GM23338 (cell line): Measurements from ENCODE around the gene PHKG1. TPM values are rescaled to one million over a fixed set of nuclear protein-coding genes. Genes with fewer than 3 reads are reported as not detected.
"Not testable (repeated sequence)": the region's sequence is repeated elsewhere in the genome, so short reads cannot be mapped to it uniquely, and the experiment has no call there.

Experiments used
- ATAC-seq: fragments of 200-7000 bp; cut with Tn5 transposase; 3 replicates; pipeline ENCODE4 v1.9.1; 2020
- DNase-seq: peaks from one replicate; pipeline ENCODE4 v3.0.0-alpha.2; 2015; ENCODE audit warnings: low spot score
- H2AFZ ChIP-seq: fragments of 200-600 bp; sonication (generic); 2 replicates; pipeline ENCODE4 v1.8.0; 2016; ENCODE audit warnings: antibody characterized with exemption, mild to moderate bottlenecking, moderate library complexity
- H3F3A ChIP-seq: fragments of 200-600 bp; sonication (generic); replicated peaks from 2 replicates; pipeline ENCODE4 v1.8.0; 2017; ENCODE audit warnings: antibody characterized with exemption, mixed run types, low read depth
- H3K27ac ChIP-seq: fragments of 200-600 bp; sonication (generic); 2 replicates; pipeline ENCODE4 v1.6.1; 2016; ENCODE audit warnings: low read depth
- H3K27me3 ChIP-seq: fragments of 200-600 bp; sonication (generic); 2 replicates; pipeline ENCODE4 v1.8.0; 2016; ENCODE audit warnings: mild to moderate bottlenecking, mixed run types, moderate library complexity; ENCODE audit not compliant: insufficient read depth
- H3K36me3 ChIP-seq: fragments of 200-600 bp; sonication (generic); 2 replicates; pipeline ENCODE4 v1.8.0; 2016; ENCODE audit warnings: mild to moderate bottlenecking; ENCODE audit not compliant: insufficient read depth
- H3K4me1 ChIP-seq: fragments of 200-600 bp; sonication (generic); 2 replicates; pipeline ENCODE4 v1.8.0; 2016; ENCODE audit warnings: mild to moderate bottlenecking, moderate library complexity; ENCODE audit not compliant: insufficient read depth
- H3K4me2 ChIP-seq: fragments of 200-600 bp; sonication (generic); 2 replicates; pipeline ENCODE4 v1.7.1; 2017; ENCODE audit warnings: mixed run types
- H3K4me3 ChIP-seq: fragments of 200-600 bp; sonication (generic); 2 replicates; pipeline ENCODE4 v1.6.1; 2016; ENCODE audit warnings: mixed run types
- H3K79me2 ChIP-seq: fragments of 200-600 bp; sonication (generic); replicated peaks from 2 replicates; pipeline ENCODE4 v1.8.0; 2017; ENCODE audit warnings: mild to moderate bottlenecking; ENCODE audit not compliant: insufficient read depth
- H3K9me2 ChIP-seq: fragments of 200-600 bp; sonication (generic); 2 replicates; pipeline ENCODE4 v1.8.0; 2017; ENCODE audit not compliant: insufficient read depth
- H4K20me1 ChIP-seq: fragments of 200-600 bp; sonication (generic); replicated peaks from 2 replicates; pipeline ENCODE4 v1.8.0; 2017; ENCODE audit warnings: mild to moderate bottlenecking; ENCODE audit not compliant: insufficient read depth
- H3K27ac Mint-ChIP-seq: 2 replicates; pipeline ENCODE4 v1.8.0; 2020; ENCODE audit warnings: inconsistent platforms, mild to moderate bottlenecking, moderate library complexity, mixed read lengths
- H3K27me3 Mint-ChIP-seq: 3 replicates; pipeline ENCODE4 v1.8.0; 2022; ENCODE audit warnings: low read depth, mild to moderate bottlenecking, moderate library complexity, mixed read lengths, inconsistent platforms; ENCODE audit not compliant: insufficient read depth, poor library complexity
- H3K36me3 Mint-ChIP-seq: 3 replicates; pipeline ENCODE4 v1.8.0; 2021; ENCODE audit warnings: low read depth, mild to moderate bottlenecking, inconsistent platforms, moderate library complexity, mixed read lengths
- H3K4me1 Mint-ChIP-seq: 3 replicates; pipeline ENCODE4 v1.8.0; 2020; ENCODE audit warnings: mild to moderate bottlenecking, inconsistent platforms, mixed read lengths
- H3K4me3 Mint-ChIP-seq: 3 replicates; pipeline ENCODE4 v1.8.0; 2021; ENCODE audit warnings: moderate library complexity, mild to moderate bottlenecking, inconsistent platforms, mixed read lengths
- H3K9me3 Mint-ChIP-seq: 3 replicates; pipeline ENCODE4 v1.8.0; 2020; ENCODE audit warnings: moderate library complexity, mild to moderate bottlenecking, inconsistent platforms, mixed read lengths
- POLR2AphosphoS5 ChIP-seq: IDR thresholded peaks from 2 replicates; pipeline ENCODE4 v1.6.1; 2016; ENCODE audit warnings: antibody characterized with exemption, low read depth
- polyA plus RNA-seq: library from polyadenylated mRNA; unstranded; fragments of >200 nt; fragmentation: Nextera tagmentation; extraction: Ambion mirVana; gene quantifications from 2 replicates; pipeline ENCODE4 v1.2.1, GENCODE V29; 2016
- total RNA-seq: library from RNA; depleted of rRNA; stranded (reverse); fragments of >200 nt; shearing (Covaris generic); gene quantifications from 2 replicates; pipeline ENCODE4 v1.2.3, GENCODE V29; 2014
- TF ChIP-seq, protein P1 (sequence below): IDR thresholded peaks from one replicate; pipeline ENCODE4 v1.6.1; 2018; ENCODE audit warnings: antibody characterized with exemption; ENCODE audit not compliant: unreplicated experiment
- TF ChIP-seq, protein P2 (sequence below): fragments of 250-450 bp; sonication (Bioruptor Pico); IDR thresholded peaks from 2 replicates; pipeline ENCODE4 v1.5.0; 2020; ENCODE audit warnings: mild to moderate bottlenecking, moderate library complexity

Gene PHKG1
- total and polyA plus RNA-seq, 2 experiments from 2014 or later = not detected

DNA sequence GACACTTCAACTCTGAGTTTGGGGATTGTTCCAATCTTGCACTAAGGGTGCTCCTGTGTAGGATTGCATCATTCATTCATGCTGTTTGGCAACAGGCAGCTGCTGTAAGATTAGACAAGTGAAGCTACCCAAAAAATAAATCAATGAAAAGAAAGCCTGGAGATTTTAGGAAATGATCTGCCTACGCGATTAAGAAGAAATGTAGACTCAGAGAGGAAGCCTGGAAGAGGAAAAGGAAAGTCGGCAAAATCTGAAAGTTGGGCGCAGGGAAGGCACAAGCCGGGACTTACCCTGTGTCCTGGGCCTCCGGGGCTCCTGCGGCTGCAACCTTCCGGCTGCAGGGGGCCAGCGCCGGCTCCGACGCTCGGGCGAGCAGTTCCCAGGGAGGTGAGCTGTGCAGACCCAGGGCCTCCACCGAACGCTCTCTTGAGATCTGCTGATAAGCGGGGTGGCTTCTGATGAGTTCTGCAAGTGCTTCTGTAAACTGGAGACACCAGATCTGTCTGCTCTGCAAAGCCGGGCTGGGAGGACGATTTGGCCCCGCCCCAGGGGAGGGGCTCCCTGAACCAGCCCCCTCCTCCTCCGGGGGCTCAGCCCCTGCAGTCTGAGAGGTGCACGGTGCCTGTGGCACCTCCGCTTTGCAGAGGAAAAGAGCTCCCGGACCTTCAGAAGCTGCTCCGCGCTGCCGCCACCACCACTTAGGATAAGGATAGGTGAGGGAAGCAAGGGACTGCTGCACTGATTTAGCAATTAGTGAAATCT is 58.9 kb downstream of the PHKG1 start:
- peak; percentile 87 for TF ChIP-seq POLR2AphosphoS5
- TF ChIP-seq, protein P1, sequence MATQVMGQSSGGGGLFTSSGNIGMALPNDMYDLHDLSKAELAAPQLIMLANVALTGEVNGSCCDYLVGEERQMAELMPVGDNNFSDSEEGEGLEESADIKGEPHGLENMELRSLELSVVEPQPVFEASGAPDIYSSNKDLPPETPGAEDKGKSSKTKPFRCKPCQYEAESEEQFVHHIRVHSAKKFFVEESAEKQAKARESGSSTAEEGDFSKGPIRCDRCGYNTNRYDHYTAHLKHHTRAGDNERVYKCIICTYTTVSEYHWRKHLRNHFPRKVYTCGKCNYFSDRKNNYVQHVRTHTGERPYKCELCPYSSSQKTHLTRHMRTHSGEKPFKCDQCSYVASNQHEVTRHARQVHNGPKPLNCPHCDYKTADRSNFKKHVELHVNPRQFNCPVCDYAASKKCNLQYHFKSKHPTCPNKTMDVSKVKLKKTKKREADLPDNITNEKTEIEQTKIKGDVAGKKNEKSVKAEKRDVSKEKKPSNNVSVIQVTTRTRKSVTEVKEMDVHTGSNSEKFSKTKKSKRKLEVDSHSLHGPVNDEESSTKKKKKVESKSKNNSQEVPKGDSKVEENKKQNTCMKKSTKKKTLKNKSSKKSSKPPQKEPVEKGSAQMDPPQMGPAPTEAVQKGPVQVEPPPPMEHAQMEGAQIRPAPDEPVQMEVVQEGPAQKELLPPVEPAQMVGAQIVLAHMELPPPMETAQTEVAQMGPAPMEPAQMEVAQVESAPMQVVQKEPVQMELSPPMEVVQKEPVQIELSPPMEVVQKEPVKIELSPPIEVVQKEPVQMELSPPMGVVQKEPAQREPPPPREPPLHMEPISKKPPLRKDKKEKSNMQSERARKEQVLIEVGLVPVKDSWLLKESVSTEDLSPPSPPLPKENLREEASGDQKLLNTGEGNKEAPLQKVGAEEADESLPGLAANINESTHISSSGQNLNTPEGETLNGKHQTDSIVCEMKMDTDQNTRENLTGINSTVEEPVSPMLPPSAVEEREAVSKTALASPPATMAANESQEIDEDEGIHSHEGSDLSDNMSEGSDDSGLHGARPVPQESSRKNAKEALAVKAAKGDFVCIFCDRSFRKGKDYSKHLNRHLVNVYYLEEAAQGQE = no peak
- TF ChIP-seq, protein P2, sequence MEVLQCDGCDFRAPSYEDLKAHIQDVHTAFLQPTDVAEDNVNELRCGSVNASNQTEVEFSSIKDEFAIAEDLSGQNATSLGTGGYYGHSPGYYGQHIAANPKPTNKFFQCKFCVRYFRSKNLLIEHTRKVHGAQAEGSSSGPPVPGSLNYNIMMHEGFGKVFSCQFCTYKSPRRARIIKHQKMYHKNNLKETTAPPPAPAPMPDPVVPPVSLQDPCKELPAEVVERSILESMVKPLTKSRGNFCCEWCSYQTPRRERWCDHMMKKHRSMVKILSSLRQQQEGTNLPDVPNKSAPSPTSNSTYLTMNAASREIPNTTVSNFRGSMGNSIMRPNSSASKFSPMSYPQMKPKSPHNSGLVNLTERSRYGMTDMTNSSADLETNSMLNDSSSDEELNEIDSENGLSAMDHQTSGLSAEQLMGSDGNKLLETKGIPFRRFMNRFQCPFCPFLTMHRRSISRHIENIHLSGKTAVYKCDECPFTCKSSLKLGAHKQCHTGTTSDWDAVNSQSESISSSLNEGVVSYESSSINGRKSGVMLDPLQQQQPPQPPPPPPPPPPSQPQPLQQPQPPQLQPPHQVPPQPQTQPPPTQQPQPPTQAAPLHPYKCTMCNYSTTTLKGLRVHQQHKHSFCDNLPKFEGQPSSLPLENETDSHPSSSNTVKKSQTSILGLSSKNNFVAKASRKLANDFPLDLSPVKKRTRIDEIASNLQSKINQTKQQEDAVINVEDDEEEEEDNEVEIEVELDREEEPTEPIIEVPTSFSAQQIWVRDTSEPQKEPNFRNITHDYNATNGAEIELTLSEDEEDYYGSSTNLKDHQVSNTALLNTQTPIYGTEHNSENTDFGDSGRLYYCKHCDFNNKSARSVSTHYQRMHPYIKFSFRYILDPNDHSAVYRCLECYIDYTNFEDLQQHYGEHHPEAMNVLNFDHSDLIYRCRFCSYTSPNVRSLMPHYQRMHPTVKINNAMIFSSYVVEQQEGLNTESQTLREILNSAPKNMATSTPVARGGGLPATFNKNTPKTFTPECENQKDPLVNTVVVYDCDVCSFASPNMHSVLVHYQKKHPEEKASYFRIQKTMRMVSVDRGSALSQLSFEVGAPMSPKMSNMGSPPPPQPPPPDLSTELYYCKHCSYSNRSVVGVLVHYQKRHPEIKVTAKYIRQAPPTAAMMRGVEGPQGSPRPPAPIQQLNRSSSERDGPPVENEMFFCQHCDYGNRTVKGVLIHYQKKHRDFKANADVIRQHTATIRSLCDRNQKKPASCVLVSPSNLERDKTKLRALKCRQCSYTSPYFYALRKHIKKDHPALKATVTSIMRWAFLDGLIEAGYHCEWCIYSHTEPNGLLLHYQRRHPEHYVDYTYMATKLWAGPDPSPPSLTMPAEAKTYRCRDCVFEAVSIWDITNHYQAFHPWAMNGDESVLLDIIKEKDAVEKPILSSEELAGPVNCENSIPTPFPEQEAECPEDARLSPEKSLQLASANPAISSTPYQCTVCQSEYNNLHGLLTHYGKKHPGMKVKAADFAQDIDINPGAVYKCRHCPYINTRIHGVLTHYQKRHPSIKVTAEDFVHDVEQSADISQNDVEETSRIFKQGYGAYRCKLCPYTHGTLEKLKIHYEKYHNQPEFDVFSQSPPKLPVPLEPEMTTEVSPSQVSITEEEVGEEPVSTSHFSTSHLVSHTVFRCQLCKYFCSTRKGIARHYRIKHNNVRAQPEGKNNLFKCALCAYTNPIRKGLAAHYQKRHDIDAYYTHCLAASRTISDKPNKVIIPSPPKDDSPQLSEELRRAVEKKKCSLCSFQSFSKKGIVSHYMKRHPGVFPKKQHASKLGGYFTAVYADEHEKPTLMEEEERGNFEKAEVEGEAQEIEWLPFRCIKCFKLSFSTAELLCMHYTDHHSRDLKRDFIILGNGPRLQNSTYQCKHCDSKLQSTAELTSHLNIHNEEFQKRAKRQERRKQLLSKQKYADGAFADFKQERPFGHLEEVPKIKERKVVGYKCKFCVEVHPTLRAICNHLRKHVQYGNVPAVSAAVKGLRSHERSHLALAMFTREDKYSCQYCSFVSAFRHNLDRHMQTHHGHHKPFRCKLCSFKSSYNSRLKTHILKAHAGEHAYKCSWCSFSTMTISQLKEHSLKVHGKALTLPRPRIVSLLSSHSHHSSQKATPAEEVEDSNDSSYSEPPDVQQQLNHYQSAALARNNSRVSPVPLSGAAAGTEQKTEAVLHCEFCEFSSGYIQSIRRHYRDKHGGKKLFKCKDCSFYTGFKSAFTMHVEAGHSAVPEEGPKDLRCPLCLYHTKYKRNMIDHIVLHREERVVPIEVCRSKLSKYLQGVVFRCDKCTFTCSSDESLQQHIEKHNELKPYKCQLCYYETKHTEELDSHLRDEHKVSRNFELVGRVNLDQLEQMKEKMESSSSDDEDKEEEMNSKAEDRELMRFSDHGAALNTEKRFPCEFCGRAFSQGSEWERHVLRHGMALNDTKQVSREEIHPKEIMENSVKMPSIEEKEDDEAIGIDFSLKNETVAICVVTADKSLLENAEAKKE (CRISPR knock-in tag) = 0 out of 2 replicates have a peak, but pooled peaks have one; percentile 5
- H3K9me2 ChIP-seq = no peaks in the 10 kb centered on the region
- Mint-ChIP-seq H3K9me3 (peaks cover 3% of the 10 kb centered on the region; the same call in 2 of the 3 replicates), H3K27me3 (peaks cover 4% of the 10 kb centered on the region), H3K36me3 (peaks cover 42% of the 10 kb centered on the region), H3K4me3 (peak overlapping the region; percentile 93), H3K4me1 (peaks cover 10% of the 10 kb centered on the region), H3K27ac (peak overlapping the region; percentile 98)
- H3K4me3 ChIP-seq = peak overlapping the region; percentile 87
- 0 out of 2 replicates have a peak, but pooled peaks cover 8% of the 10 kb centered on the region for H3K36me3 ChIP-seq
- DNase-seq (peak; percentile 92), ATAC-seq (peak; percentile 98)
- H3K79me2 ChIP-seq = peaks cover 39% of the 10 kb centered on the region
- H3K4me1 ChIP-seq = peaks cover 13% of the 10 kb centered on the region
- H2AFZ ChIP-seq = peak overlapping the region; percentile 88; the same call in 1 of the 2 replicates
- H3F3A ChIP-seq = no peaks in the 10 kb centered on the region
- no peaks in the 10 kb centered on the region for H3K27me3 ChIP-seq
- H3K4me2 ChIP-seq = peak overlapping the region; percentile 85
- peak overlapping the region; percentile 94 for H3K27ac ChIP-seq
- peaks cover 4% of the 10 kb centered on the region; the same call in 1 of the 2 replicates for H4K20me1 ChIP-seq

DNA sequence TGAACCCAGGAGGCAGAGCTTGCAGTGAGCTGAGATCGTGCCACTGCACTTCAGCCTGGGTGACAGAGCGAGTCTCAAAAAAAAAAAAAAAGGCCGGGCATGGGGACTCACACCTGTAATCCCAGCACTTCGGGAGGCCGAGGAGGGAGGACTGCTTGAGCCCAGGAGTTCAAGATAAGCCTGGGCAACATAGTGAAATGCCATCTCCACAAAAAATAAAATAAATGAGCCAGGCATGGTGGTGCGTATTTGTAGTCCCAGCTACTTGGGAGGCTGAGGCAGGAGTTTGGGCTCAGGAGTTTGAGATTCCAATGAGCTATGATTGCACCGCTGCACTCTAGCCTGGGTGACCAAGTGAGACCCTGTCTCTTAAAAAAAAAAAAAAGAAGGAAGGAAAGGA is 60.2 kb downstream of the PHKG1 start:
- H3K4me3 ChIP-seq = peak overlapping the region; percentile 87
- peak overlapping the region; percentile 93 for H3K4me3 Mint-ChIP-seq
- DNase-seq, H3K27ac Mint-ChIP-seq, H3K27me3 ChIP-seq, H3K27ac ChIP-seq, H3K27me3 Mint-ChIP-seq, H3K36me3 ChIP-seq, H2AFZ ChIP-seq, ATAC-seq, H3K4me1 Mint-ChIP-seq, H3K9me3 Mint-ChIP-seq, H4K20me1 ChIP-seq, H3F3A ChIP-seq, H3K9me2 ChIP-seq: not testable (repeated sequence)
- peaks cover 13% of the 10 kb centered on the region for H3K4me1 ChIP-seq
- peak overlapping the region; percentile 85 for H3K4me2 ChIP-seq
- H3K36me3 Mint-ChIP-seq = peaks cover 55% of the 10 kb centered on the region
- H3K79me2 ChIP-seq = peaks cover 48% of the 10 kb centered on the region

GRCh38 chr7:56031556-56031955 is 61.2 kb downstream of the PHKG1 start:
- not testable (repeated sequence) for H3K27me3 Mint-ChIP-seq, H3K36me3 ChIP-seq, H4K20me1 ChIP-seq, H3K27ac ChIP-seq, H3K9me2 ChIP-seq, ATAC-seq, H3K4me2 ChIP-seq, H3K27ac Mint-ChIP-seq, H3K4me1 Mint-ChIP-seq, H3K27me3 ChIP-seq, H3K9me3 Mint-ChIP-seq, H3F3A ChIP-seq, H2AFZ ChIP-seq, DNase-seq
- Mint-ChIP-seq H3K4me3 (peak overlapping the region; percentile 93), H3K36me3 (peaks cover 65% of the 10 kb centered on the region)
- Histone ChIP-seq H3K4me3 (peak overlapping the region; percentile 87; the same call in 1 of the 2 replicates), H3K4me1 (peaks cover 13% of the 10 kb centered on the region), H3K79me2 (peaks cover 55% of the 10 kb centered on the region)
